ENCODE measurements around the gene AFF3.
"Not testable (repeated sequence)": the region's sequence is repeated elsewhere in the genome, so short reads cannot be mapped to it uniquely, and the experiment has no call there.

The AFF3 gene

DNA sequence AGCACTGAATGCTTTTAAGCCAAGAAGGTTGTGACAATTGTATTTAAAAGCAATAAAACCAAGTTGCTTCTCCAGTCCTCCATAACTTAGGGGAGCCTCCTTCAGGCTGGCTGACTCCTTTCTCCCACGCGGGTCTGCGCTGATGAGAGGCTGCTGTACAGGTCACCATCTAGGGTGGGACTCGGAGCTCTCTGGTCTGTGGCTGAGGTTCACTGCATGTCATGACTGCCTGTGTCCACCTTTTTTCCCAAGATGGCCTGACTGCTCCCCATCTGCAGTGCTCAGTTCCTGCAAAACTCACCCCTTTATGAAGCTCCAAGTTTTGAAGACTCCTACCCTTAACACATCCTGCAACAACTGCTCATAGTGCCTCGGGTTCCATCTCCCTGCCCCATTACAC, 194.4 kb downstream of the AFF3 start:
- H3K27me3 Mint-ChIP-seq (ENCODE audit: low read depth): no peaks in the 10 kb centered on the region
- H3K4me3 Mint-ChIP-seq: no peak overlapping the region
- no peak for DNase-seq (ENCODE audit: low spot score)
- no peak overlapping the region for H3K27ac Mint-ChIP-seq
- H3K36me3 Mint-ChIP-seq (ENCODE audit: low read depth): no peaks in the 10 kb centered on the region
- H3K4me1 Mint-ChIP-seq (ENCODE audit: low read depth): no peaks in the 10 kb centered on the region
- no peaks in the 10 kb centered on the region for H3K9me3 Mint-ChIP-seq

- not testable (repeated sequence) for H3K4me1 Mint-ChIP-seq (ENCODE audit: low read depth)
These were observed 195.0 kb downstream of the AFF3 start for GRCh38 chr2:99947366-99947765.

DNA sequence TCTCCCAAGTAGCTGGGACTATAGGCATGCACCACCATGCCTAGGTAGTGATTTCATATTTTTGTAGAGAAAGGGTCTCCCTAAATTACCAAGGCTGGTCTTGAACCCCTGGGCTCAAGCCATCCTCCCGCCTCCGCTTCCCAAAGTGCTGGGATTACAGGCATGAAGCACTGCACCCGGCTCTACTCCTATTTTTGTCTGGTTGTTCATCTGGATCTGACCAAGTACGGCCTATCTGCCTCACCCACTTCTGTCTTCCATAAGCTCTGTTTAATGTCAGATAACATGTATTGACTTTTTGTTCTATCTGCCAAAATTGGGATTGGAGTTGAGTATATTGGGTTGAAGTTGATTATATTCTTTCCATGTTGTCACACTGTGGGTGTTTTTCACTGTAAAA, 198.4 kb downstream of the AFF3 start:
- no peak for DNase-seq (ENCODE audit: low spot score)
- Mint-ChIP-seq H3K36me3 (ENCODE audit: low read depth) (no peaks in the 10 kb centered on the region), H3K9me3 (no peaks in the 10 kb centered on the region), H3K27me3 (ENCODE audit: low read depth) (no peaks in the 10 kb centered on the region), H3K4me1 (ENCODE audit: low read depth) (no peaks in the 10 kb centered on the region), H3K27ac (no peak overlapping the region), H3K4me3 (no peak overlapping the region)

More at GRCh38 chr2:99947366-99947765, 195.0 kb downstream of the AFF3 start:
- not testable (repeated sequence) for H3K4me3 Mint-ChIP-seq; DNase-seq (ENCODE audit: low spot score); H3K9me3 Mint-ChIP-seq; H3K27ac Mint-ChIP-seq; H3K36me3 Mint-ChIP-seq (ENCODE audit: low read depth); H3K27me3 Mint-ChIP-seq (ENCODE audit: low read depth)

- no peaks in the 10 kb centered on the region for H3K4me1 Mint-ChIP-seq (ENCODE audit: low read depth)
- no peak overlapping the region for H3K27ac Mint-ChIP-seq
- no peaks in the 10 kb centered on the region for H3K9me3 Mint-ChIP-seq
- no peak overlapping the region for H3K4me3 Mint-ChIP-seq
- H3K27me3 Mint-ChIP-seq (ENCODE audit: low read depth): no peaks in the 10 kb centered on the region
- no peak for DNase-seq (ENCODE audit: low spot score)
- H3K36me3 Mint-ChIP-seq (ENCODE audit: low read depth): no peaks in the 10 kb centered on the region
These were observed 199.6 kb downstream of the AFF3 start for GRCh38 chr2:99942561-99943347.

DNA sequence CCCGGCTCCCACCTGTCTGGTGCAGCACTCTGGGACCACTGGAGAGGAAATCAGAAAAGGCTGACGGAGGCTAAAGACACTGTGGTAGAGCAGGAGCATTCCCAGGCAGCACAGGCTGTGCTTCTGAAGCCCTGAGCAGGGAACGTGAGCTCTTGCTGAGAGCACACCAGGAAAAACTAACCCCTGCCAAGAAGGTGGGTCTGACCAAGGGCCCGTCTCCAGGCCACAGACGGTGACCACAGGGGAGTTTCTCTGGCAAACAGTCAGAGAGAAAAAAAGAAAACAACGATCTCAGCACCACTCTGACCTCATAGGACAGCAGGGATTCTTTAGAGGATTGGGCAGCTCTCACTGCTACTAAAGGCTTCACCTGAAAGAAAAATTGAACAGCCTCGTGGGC, 201.4 kb downstream of the AFF3 start:
- no peak for DNase-seq (ENCODE audit: low spot score)
- no peaks in the 10 kb centered on the region for H3K36me3 Mint-ChIP-seq (ENCODE audit: low read depth)
- no peaks in the 10 kb centered on the region for H3K27me3 Mint-ChIP-seq (ENCODE audit: low read depth)
- no peak overlapping the region for H3K27ac Mint-ChIP-seq
- H3K9me3 Mint-ChIP-seq: no peaks in the 10 kb centered on the region
- H3K4me3 Mint-ChIP-seq: no peak overlapping the region
- H3K4me1 Mint-ChIP-seq (ENCODE audit: low read depth): no peaks in the 10 kb centered on the region

DNA sequence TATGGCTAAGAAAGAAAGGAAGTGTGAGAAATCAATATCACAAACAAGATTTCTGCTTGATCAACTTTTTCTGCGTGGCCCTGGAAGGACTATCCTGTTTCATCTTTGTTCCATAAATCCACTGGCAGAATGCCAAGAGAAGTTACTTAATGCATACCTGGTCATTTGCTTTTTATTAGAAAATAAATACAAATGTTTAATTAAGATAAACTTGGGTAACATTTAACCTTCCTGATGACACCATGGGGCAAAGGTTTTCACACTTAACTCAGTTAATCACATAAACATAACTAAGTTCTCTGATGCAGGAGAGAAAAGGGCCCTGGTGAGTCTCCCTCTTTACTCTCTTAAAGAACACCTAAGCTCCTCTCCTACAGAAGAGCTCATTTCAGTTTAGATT, 203.3 kb downstream of the AFF3 start:
- H3K27me3 Mint-ChIP-seq (ENCODE audit: low read depth): no peaks in the 10 kb centered on the region
- no peak overlapping the region for H3K4me3 Mint-ChIP-seq
- no peak overlapping the region for H3K27ac Mint-ChIP-seq
- no peaks in the 10 kb centered on the region for H3K4me1 Mint-ChIP-seq (ENCODE audit: low read depth)
- no peaks in the 10 kb centered on the region for H3K9me3 Mint-ChIP-seq
- no peaks in the 10 kb centered on the region for H3K36me3 Mint-ChIP-seq (ENCODE audit: low read depth)
- DNase-seq (ENCODE audit: low spot score): no peak

GRCh38 chr2:99938250-99938649, 204.1 kb downstream of the AFF3 start:
- no peaks in the 10 kb centered on the region for H3K4me1 Mint-ChIP-seq (ENCODE audit: low read depth)
- no peaks in the 10 kb centered on the region for H3K9me3 Mint-ChIP-seq
- no peaks in the 10 kb centered on the region for H3K27me3 Mint-ChIP-seq (ENCODE audit: low read depth)
- no peak overlapping the region for H3K27ac Mint-ChIP-seq
- DNase-seq (ENCODE audit: low spot score): no peak
- H3K4me3 Mint-ChIP-seq: no peak overlapping the region
- H3K36me3 Mint-ChIP-seq (ENCODE audit: low read depth): no peaks in the 10 kb centered on the region

DNA sequence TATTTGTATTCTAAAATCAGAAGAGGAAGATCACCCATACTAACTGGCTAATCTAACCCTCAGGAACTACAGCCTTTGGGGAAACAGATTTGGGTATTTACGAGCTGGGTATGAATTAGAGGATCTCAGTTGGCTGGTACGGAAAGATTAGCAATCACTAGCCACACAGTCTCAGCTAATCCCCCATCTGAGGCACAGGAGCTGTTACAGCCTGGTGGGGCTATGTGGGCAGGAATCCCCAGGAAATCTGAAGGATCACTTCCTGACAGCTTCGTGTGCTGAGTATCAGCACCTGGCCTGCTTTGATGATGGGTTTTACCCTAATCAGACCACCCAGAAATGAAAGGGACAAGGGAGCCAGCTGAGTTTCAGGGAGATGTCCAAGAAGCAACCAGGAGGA, 206.3 kb downstream of the AFF3 start:
- no peaks in the 10 kb centered on the region for H3K27me3 Mint-ChIP-seq (ENCODE audit: low read depth)
- no peak overlapping the region for H3K4me3 Mint-ChIP-seq
- no peak for DNase-seq (ENCODE audit: low spot score)
- H3K27ac Mint-ChIP-seq: no peak overlapping the region
- H3K36me3 Mint-ChIP-seq (ENCODE audit: low read depth): no peaks in the 10 kb centered on the region
- H3K4me1 Mint-ChIP-seq (ENCODE audit: low read depth): no peaks in the 10 kb centered on the region
- no peaks in the 10 kb centered on the region for H3K9me3 Mint-ChIP-seq

- Mint-ChIP-seq H3K4me1 (ENCODE audit: low read depth) (no peaks in the 10 kb centered on the region), H3K36me3 (ENCODE audit: low read depth) (no peaks in the 10 kb centered on the region), H3K9me3 (no peaks in the 10 kb centered on the region), H3K27ac (no peak overlapping the region), H3K4me3 (no peak overlapping the region), H3K27me3 (ENCODE audit: low read depth) (no peaks in the 10 kb centered on the region)
- DNase-seq (ENCODE audit: low spot score): no peak
These were observed 206.7 kb downstream of the AFF3 start for GRCh38 chr2:99935662-99936061.

- no peak overlapping the region for H3K27ac Mint-ChIP-seq
- no peaks in the 10 kb centered on the region for H3K9me3 Mint-ChIP-seq
- no peaks in the 10 kb centered on the region for H3K27me3 Mint-ChIP-seq (ENCODE audit: low read depth)
- no peaks in the 10 kb centered on the region for H3K4me1 Mint-ChIP-seq (ENCODE audit: low read depth)
- no peak overlapping the region for H3K4me3 Mint-ChIP-seq
- no peak for DNase-seq (ENCODE audit: low spot score)
- no peaks in the 10 kb centered on the region for H3K36me3 Mint-ChIP-seq (ENCODE audit: low read depth)
These were observed 208.3 kb downstream of the AFF3 start for GRCh38 chr2:99933894-99934650.

DNA sequence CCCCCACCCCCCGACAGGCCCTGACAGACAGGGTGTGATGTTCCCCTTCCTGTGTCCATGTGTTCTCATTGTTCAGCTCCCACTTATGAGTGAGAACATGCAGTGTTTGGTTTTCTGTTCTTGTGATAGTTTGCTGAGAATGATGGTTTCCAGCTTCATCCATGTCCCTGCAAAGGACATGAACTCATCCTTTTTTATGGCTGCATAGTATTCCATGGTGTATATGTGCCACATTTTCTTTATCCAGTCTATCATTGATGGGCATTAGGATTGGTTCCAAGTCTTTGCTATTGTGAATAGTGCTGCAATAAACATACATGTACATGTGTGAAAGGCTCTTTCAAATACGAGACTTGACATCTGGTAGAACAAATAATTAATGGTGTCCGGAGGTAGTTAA, 208.9 kb downstream of the AFF3 start:
- H3K27ac Mint-ChIP-seq; H3K4me1 Mint-ChIP-seq (ENCODE audit: low read depth); H3K4me3 Mint-ChIP-seq; H3K27me3 Mint-ChIP-seq (ENCODE audit: low read depth); H3K36me3 Mint-ChIP-seq (ENCODE audit: low read depth); H3K9me3 Mint-ChIP-seq; DNase-seq (ENCODE audit: low spot score): not testable (repeated sequence)

DNA sequence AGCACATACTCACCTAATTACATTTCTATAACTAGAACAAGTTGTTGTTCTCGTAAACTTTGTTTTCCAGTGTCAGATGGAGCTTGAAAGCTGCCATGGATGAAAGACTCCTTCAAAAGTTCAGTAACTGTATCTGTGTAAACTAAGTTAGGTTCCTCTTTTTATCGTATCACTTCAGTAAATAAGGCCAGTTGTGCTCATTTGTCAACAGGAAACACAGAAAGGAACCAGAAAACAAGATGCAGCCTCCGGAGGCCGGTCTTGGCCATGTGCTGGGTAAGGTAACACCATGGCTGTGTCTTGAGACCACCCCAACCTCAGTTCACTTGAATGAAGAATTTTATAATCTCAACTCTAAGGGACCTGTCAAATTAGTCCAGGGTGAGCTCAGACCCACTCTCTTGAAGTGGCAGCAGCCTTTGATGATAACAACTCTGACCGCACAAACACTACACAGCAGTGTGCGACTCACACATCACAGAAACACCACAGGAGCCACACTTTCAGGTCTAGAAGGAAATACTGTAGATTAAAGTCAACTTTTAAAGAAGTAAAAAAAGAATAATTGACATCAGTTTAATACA, 213.8 kb downstream of the AFF3 start:
- no peaks in the 10 kb centered on the region for H3K4me1 Mint-ChIP-seq (ENCODE audit: low read depth)
- H3K4me3 Mint-ChIP-seq: no peak overlapping the region
- H3K9me3 Mint-ChIP-seq: no peaks in the 10 kb centered on the region
- no peaks in the 10 kb centered on the region for H3K36me3 Mint-ChIP-seq (ENCODE audit: low read depth)
- no peaks in the 10 kb centered on the region for H3K27me3 Mint-ChIP-seq (ENCODE audit: low read depth)
- DNase-seq (ENCODE audit: low spot score): no peak
- H3K27ac Mint-ChIP-seq: no peak overlapping the region

- H3K4me3 Mint-ChIP-seq; H3K27me3 Mint-ChIP-seq (ENCODE audit: low read depth): not testable (repeated sequence)
These were observed 214.6 kb downstream of the AFF3 start for GRCh38 chr2:99927690-99928207.

DNA sequence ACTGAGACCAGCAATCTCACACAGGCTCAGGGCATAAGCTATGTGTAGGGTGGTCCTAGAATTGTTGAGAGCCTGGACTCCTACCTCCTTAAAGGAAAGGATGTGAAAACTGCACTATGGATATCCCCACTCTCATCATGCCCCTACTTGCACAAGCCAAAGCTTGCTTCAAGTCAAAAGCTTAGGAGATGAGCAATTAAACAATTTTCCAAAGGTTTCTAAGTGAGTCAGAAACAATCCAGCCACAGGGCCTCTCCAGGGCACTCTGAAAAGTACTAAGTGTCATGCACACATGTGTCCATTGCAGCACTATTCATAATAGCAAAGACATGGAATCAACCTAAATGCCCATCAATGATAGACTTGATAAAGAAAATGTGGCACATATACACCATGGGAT, 215.4 kb downstream of the AFF3 start:
- no peak overlapping the region for H3K4me3 Mint-ChIP-seq

More at GRCh38 chr2:99927690-99928207, 214.6 kb downstream of the AFF3 start:
- DNase-seq (ENCODE audit: low spot score); H3K27ac Mint-ChIP-seq; H3K9me3 Mint-ChIP-seq; H3K36me3 Mint-ChIP-seq (ENCODE audit: low read depth); H3K4me1 Mint-ChIP-seq (ENCODE audit: low read depth): not testable (repeated sequence)

More for the DNA sequence above, 215.4 kb downstream of the AFF3 start:
- no peaks in the 10 kb centered on the region for H3K27me3 Mint-ChIP-seq (ENCODE audit: low read depth)
- no peak overlapping the region for H3K27ac Mint-ChIP-seq
- H3K9me3 Mint-ChIP-seq: no peaks in the 10 kb centered on the region
- no peaks in the 10 kb centered on the region for H3K36me3 Mint-ChIP-seq (ENCODE audit: low read depth)
- H3K4me1 Mint-ChIP-seq (ENCODE audit: low read depth): no peaks in the 10 kb centered on the region
- DNase-seq (ENCODE audit: low spot score): no peak
